H9 (cell line): Measurements from ENCODE around the gene RAB11FIP4. TPM values are rescaled to one million over a fixed set of nuclear protein-coding genes. Genes with fewer than 3 reads are reported as not detected.

Source experiments
- DNase-seq: peaks from one replicate; pipeline ENCODE4 v3.0.0-alpha.2; 2017
- H2AFZ ChIP-seq: one replicate; pipeline ENCODE4 v1.6.1; 2013; ENCODE audit warnings: mild to moderate bottlenecking, low read length, control low read depth, moderate library complexity
- H2AK5ac ChIP-seq: 2 replicates; pipeline ENCODE4 v1.6.1; 2013; ENCODE audit warnings: low read length, control low read depth, mixed read lengths; ENCODE audit not compliant: insufficient read length
- H2BK120ac ChIP-seq: one replicate; pipeline ENCODE4 v1.6.1; 2013; ENCODE audit warnings: low read depth, mild to moderate bottlenecking, low read length, control low read depth, inconsistent platforms; ENCODE audit not compliant: poor library complexity, severe bottlenecking
- H2BK12ac ChIP-seq: 2 replicates; pipeline ENCODE4 v1.6.1; 2013; ENCODE audit warnings: low read length, control low read depth, mixed read lengths, low read depth; ENCODE audit not compliant: insufficient read length
- H2BK15ac ChIP-seq: 2 replicates; pipeline ENCODE4 v1.6.1; 2013; ENCODE audit warnings: low read depth, low read length, control low read depth
- H2BK20ac ChIP-seq: one replicate; pipeline ENCODE4 v1.6.1; 2013; ENCODE audit warnings: low read depth, mild to moderate bottlenecking, low read length, control low read depth, inconsistent platforms; ENCODE audit not compliant: poor library complexity, severe bottlenecking
- H2BK5ac ChIP-seq: 2 replicates; pipeline ENCODE4 v1.6.1; 2013; ENCODE audit warnings: low read length, control low read depth, mixed read lengths; ENCODE audit not compliant: insufficient read length
- H3K14ac ChIP-seq: 2 replicates; pipeline ENCODE4 v1.6.1; 2013; ENCODE audit warnings: low read length, control low read depth; ENCODE audit not compliant: insufficient read depth
- H3K18ac ChIP-seq: 2 replicates; pipeline ENCODE4 v1.6.1; 2013; ENCODE audit warnings: low read depth, mild to moderate bottlenecking, mixed read lengths, low read length, control low read depth; ENCODE audit not compliant: insufficient read length
- H3K23ac ChIP-seq: 2 replicates; pipeline ENCODE4 v1.6.1; 2013; ENCODE audit warnings: low read length, control low read depth, mixed read lengths, low read depth; ENCODE audit not compliant: insufficient read length
- H3K23me2 ChIP-seq: 2 replicates; pipeline ENCODE4 v1.6.1; 2013; ENCODE audit warnings: low read depth, mild to moderate bottlenecking, mixed read lengths, low read length, control low read depth; ENCODE audit not compliant: insufficient read length, poor library complexity, severe bottlenecking
- H3K27ac ChIP-seq: 2 replicates; pipeline ENCODE4 v1.5.1; 2013; ENCODE audit warnings: low read length, control low read depth, mixed read lengths, low read depth; ENCODE audit not compliant: insufficient read length
- H3K27me3 ChIP-seq: 2 replicates; pipeline ENCODE4 v1.6.1; 2013; ENCODE audit warnings: low read length, control low read depth, inconsistent platforms; ENCODE audit not compliant: insufficient read depth
- H3K4ac ChIP-seq: 2 replicates; pipeline ENCODE4 v1.6.1; 2013; ENCODE audit warnings: low read depth, mild to moderate bottlenecking, control low read depth, inconsistent platforms, low read length, moderate library complexity
- H3K4me1 ChIP-seq: 2 replicates; pipeline ENCODE4 v1.6.1; 2013; ENCODE audit warnings: low read length, control low read depth, inconsistent platforms; ENCODE audit not compliant: insufficient read depth
- H3K4me2 ChIP-seq: 2 replicates; pipeline ENCODE4 v1.6.1; 2013; ENCODE audit warnings: low read length, control low read depth, mixed read lengths; ENCODE audit not compliant: insufficient read length, insufficient read depth
- H3K56ac ChIP-seq: 2 replicates; pipeline ENCODE4 v1.6.1; 2013; ENCODE audit warnings: low read depth, mild to moderate bottlenecking, mixed read lengths, low read length, control low read depth; ENCODE audit not compliant: insufficient read length
- H3K79me1 ChIP-seq: 2 replicates; pipeline ENCODE4 v1.6.1; 2013; ENCODE audit warnings: low read depth, mild to moderate bottlenecking, moderate library complexity, low read length, control low read depth, inconsistent platforms; ENCODE audit not compliant: insufficient read depth, poor library complexity, severe bottlenecking
- H3K79me2 ChIP-seq: 2 replicates; pipeline ENCODE4 v1.6.1; 2013; ENCODE audit warnings: low read length, control low read depth, inconsistent platforms; ENCODE audit not compliant: insufficient read depth
- H3K9ac ChIP-seq: 2 replicates; pipeline ENCODE4 v1.6.1; 2013; ENCODE audit warnings: low read length, control low read depth, mixed read lengths; ENCODE audit not compliant: insufficient read length; ENCODE audit errors: extremely low read depth
- H3K9me3 ChIP-seq: one replicate; pipeline ENCODE4 v1.6.1; 2013; ENCODE audit warnings: low read depth, low read length, inconsistent platforms; ENCODE audit not compliant: control insufficient read depth
- H3T11ph ChIP-seq: one replicate; pipeline ENCODE4 v1.6.1; 2013; ENCODE audit warnings: mild to moderate bottlenecking, low read length, control low read depth, inconsistent platforms
- H4K20me1 ChIP-seq: one replicate; pipeline ENCODE4 v1.6.1; 2013; ENCODE audit not compliant: control insufficient read depth, insufficient read length, insufficient read depth
- H4K5ac ChIP-seq: 2 replicates; pipeline ENCODE4 v1.6.1; 2013; ENCODE audit warnings: low read depth, mild to moderate bottlenecking, mixed read lengths, low read length, control low read depth; ENCODE audit not compliant: insufficient read length
- H4K8ac ChIP-seq: replicated peaks from 2 replicates; pipeline ENCODE4 v1.6.1; 2013; ENCODE audit warnings: low read length, control low read depth, mixed read lengths, low read depth; ENCODE audit not compliant: insufficient read length
- H4K91ac ChIP-seq: 2 replicates; pipeline ENCODE4 v1.6.1; 2013; ENCODE audit warnings: low read depth, mild to moderate bottlenecking, moderate library complexity, mixed read lengths, low read length, control low read depth; ENCODE audit not compliant: insufficient read length
- H3K27ac Mint-ChIP-seq, 3 experiments: 2 replicates in 2 of 3; 3 replicates in 1 of 3; pipeline ENCODE4 v1.8.0; 2020 to 2021; ENCODE audit warnings: mixed read lengths in 3 of 3, mild to moderate bottlenecking in 1 of 3, moderate library complexity in 1 of 3
- H3K27me3 Mint-ChIP-seq: 2 replicates; pipeline ENCODE4 v1.8.0; 2021; ENCODE audit warnings: low read depth, mild to moderate bottlenecking, moderate library complexity, mixed read lengths
- H3K36me3 Mint-ChIP-seq, 3 experiments: 2 replicates in 2 of 3; 3 replicates in 1 of 3; pipeline ENCODE4 v1.8.0; 2020 to 2021; ENCODE audit warnings: low read depth in 3 of 3, mixed read lengths in 3 of 3; ENCODE audit not compliant: insufficient read depth in 1 of 3
- H3K4me1 Mint-ChIP-seq, 2 experiments: 2 replicates each; pipeline ENCODE4 v1.8.0; 2020; ENCODE audit warnings: mixed read lengths in 2 of 2
- H3K4me3 Mint-ChIP-seq, 2 experiments: 2 replicates in 1 of 2; 3 replicates in 1 of 2; pipeline ENCODE4 v1.8.0; 2020 to 2021; ENCODE audit warnings: mild to moderate bottlenecking in 2 of 2, mixed read lengths in 2 of 2, moderate library complexity in 1 of 2
- H3K9me3 Mint-ChIP-seq, 2 experiments: 2 replicates in 1 of 2; 3 replicates in 1 of 2; pipeline ENCODE4 v1.8.0; 2020; ENCODE audit warnings: mild to moderate bottlenecking in 2 of 2, mixed read lengths in 2 of 2, moderate library complexity in 1 of 2
- WGBS: extraction: QIAGEN DNeasy Blood & Tissue Kit; methylation state at CpG from one replicate; pipeline ENCODE4 v1.1.7; 2013; ENCODE audit warnings: missing lambda C conversion rate, low lambda C conversion rate, mixed read lengths; ENCODE audit not compliant: insufficient read length; ENCODE audit errors: extremely low coverage; 5-methylcytosine and 5-hydroxymethylcytosine counted together
- total RNA-seq: library from RNA; stranded (reverse); gene quantifications from 2 replicates; pipeline ENCODE4 v1.2.1, GENCODE V29; 2021
- TF ChIP-seq, protein P1 (sequence below): fragments of 200-600 bp; sonication (generic); conservative IDR thresholded peaks from 3 replicates; pipeline ENCODE4 v1.8.0; 2021; ENCODE audit warnings: antibody characterized with exemption, mild to moderate bottlenecking

The RAB11FIP4 gene
- total RNA-seq, 1 experiment from 2014 or later = 25.7 TPM

DNA sequence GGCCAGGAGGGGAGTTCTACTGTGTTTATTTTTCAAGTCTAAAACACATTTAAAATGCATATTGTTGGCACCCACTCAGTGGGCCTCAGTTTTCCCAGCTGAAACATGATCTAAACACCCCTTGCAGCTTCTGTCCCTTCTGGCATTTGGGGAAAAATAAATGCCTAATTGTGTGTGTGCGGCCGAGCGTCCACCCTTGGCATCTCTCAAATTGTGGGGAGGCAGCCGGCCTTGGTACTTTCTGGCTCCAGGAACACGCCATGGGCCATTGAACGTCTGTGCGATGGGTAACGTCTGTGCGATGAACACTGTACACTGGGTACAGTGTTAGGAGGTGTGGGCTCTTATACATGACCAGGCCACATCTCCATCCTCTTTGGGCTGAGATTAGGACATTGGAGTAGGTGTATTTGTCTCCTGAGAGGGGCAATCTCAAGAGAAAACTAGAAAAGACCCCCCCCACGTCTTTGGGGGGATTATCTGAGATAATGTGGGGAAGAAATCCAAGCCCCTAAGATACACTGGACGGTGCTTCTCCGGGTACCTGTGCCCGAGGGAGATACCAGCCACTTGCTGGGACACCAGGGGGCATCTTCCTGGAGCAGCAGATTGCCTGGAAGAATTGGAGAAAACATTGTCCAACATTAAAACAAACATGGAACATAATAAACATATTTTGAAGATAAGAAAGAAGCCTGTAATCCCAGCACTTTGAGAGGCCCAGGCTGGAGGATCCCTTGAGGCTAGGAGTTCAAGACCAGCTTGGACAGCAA lies 54.9 kb downstream of the RAB11FIP4 start:
- no peak overlapping the region for H3K18ac ChIP-seq
- H3K27me3 ChIP-seq = no peaks in the 10 kb centered on the region
- no peak overlapping the region for H3K4me2 ChIP-seq
- TF ChIP-seq, protein P1, sequence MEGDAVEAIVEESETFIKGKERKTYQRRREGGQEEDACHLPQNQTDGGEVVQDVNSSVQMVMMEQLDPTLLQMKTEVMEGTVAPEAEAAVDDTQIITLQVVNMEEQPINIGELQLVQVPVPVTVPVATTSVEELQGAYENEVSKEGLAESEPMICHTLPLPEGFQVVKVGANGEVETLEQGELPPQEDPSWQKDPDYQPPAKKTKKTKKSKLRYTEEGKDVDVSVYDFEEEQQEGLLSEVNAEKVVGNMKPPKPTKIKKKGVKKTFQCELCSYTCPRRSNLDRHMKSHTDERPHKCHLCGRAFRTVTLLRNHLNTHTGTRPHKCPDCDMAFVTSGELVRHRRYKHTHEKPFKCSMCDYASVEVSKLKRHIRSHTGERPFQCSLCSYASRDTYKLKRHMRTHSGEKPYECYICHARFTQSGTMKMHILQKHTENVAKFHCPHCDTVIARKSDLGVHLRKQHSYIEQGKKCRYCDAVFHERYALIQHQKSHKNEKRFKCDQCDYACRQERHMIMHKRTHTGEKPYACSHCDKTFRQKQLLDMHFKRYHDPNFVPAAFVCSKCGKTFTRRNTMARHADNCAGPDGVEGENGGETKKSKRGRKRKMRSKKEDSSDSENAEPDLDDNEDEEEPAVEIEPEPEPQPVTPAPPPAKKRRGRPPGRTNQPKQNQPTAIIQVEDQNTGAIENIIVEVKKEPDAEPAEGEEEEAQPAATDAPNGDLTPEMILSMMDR = peak; percentile 26; the same call in 1 of the 3 replicates
- no peak overlapping the region for H2BK20ac ChIP-seq
- H3K23me2 ChIP-seq = no peaks in the 10 kb centered on the region
- H3K27ac ChIP-seq = no peak overlapping the region
- no peak overlapping the region for H2BK120ac ChIP-seq
- no peak overlapping the region for H3T11ph ChIP-seq
- no CpG with 5 or more reads among the region's 13 CpGs for WGBS
- no peak overlapping the region for H3K4ac ChIP-seq
- Mint-ChIP-seq H3K4me1 (peaks cover 6 to 12% of the 10 kb centered on the region in 2 experiments), H3K9me3 (no peaks in the 10 kb centered on the region), H3K4me3 (no peak overlapping the region), H3K27me3 (no peaks in the 10 kb centered on the region; the same call in 1 of the 2 replicates), H3K27ac (no peak overlapping the region), H3K36me3 (no peaks in the 10 kb centered on the region)
- no peak overlapping the region for H2BK12ac ChIP-seq
- no peak overlapping the region for H3K56ac ChIP-seq
- no peaks in the 10 kb centered on the region for H4K20me1 ChIP-seq
- no peak overlapping the region for H2AK5ac ChIP-seq
- no peaks in the 10 kb centered on the region for H3K9me3 ChIP-seq
- H3K4me1 ChIP-seq = no peaks in the 10 kb centered on the region
- no peak overlapping the region; the same call in 1 of the 2 replicates for H2BK15ac ChIP-seq
- no peak overlapping the region for H4K8ac ChIP-seq
- H3K9ac ChIP-seq = no peak overlapping the region
- H3K79me1 ChIP-seq = no peaks in the 10 kb centered on the region
- no peak overlapping the region for H2AFZ ChIP-seq
- H2BK5ac ChIP-seq = no peak overlapping the region
- no peak overlapping the region for H4K91ac ChIP-seq
- no peak overlapping the region for H4K5ac ChIP-seq
- no peak for DNase-seq
- H3K23ac ChIP-seq = no peak overlapping the region
- H3K79me2 ChIP-seq = no peaks in the 10 kb centered on the region
- no peak overlapping the region for H3K14ac ChIP-seq
